Body of pancreas (tissue), 4 donors: ENCODE measurements around the gene SH3TC1. TPM values are rescaled to one million over a fixed set of nuclear protein-coding genes. Genes with fewer than 3 reads are reported as not detected.
A peak's percentile ranks its signal among the peaks of the same experiment; 100 is the strongest.

ENCODE experiments used
- ATAC-seq: fragments of 150-250 bp; one replicate; pipeline ENCODE4 v1.9.1; 2016
- DNase-seq, 4 donors: peaks; one replicate each; pipeline ENCODE4 v3.0.0-alpha.2; 2019
- H3K27ac ChIP-seq, 4 donors: fragments of 200-600 bp; sonication (generic); 1 replicate in 3 of 4; 2 replicates in 1 of 4; pipeline versions ENCODE4 v1.5.1 to v1.6.1; 2016 to 2019; ENCODE audit warnings: mild to moderate bottlenecking in 1 of 4, mixed read lengths in 1 of 4, moderate library complexity in 1 of 4
- H3K27me3 ChIP-seq, 2 donors: fragments of 200-600 bp; sonication (generic); one replicate each; pipeline ENCODE4 v1.6.0; 2016; ENCODE audit warnings: mild to moderate bottlenecking in 1 of 2
- H3K36me3 ChIP-seq, 2 donors: fragments of 200-600 bp; sonication (generic); replicated peaks in 1 of 2; 2 replicates each; pipeline ENCODE4 v1.5.1; 2016; ENCODE audit warnings: low read depth in 2 of 2; ENCODE audit not compliant: insufficient read depth in 1 of 2
- H3K4me1 ChIP-seq: fragments of 200-600 bp; sonication (generic); one replicate; pipeline ENCODE4 v1.6.0; 2016
- H3K4me3 ChIP-seq, 2 donors: fragments of 200-600 bp; sonication (generic); 1 replicate in 1 of 2; 2 replicates in 1 of 2; pipeline ENCODE4 v1.5.1; 2016 to 2019
- H3K9me3 ChIP-seq, 3 donors: fragments of 200-600 bp; sonication (generic); 1 replicate in 2 of 3; 2 replicates in 1 of 3; pipeline ENCODE4 v1.5.1; 2016
- CTCF ChIP-seq, 7 experiments: fragments of 450-650 bp in 4 of 7; fragments of 200-600 bp in 3 of 7; sonication (generic) in 3 of 7; IDR thresholded peaks; one replicate each; pipeline ENCODE4 v1.5.1; 2016 to 2019; ENCODE audit warnings: antibody characterized with exemption in 7 of 7
- POLR2A ChIP-seq, 3 donors: fragments of 450-650 bp; IDR thresholded peaks; one replicate each; pipeline ENCODE4 v1.6.1; 2016; ENCODE audit warnings: antibody characterized with exemption in 3 of 3, mild to moderate bottlenecking in 2 of 3
- WGBS, 2 donors: methylation state at CpG; one replicate each; pipeline ENCODE4 v1.1.5; 2017; 5-methylcytosine and 5-hydroxymethylcytosine counted together
- intact Hi-C: fragments of 100-400 bp; cut with DNase I; formaldehyde crosslinking; loops from one replicate; pipeline ENCODE4 v1.15.1; 2023
- total RNA-seq, 2 donors: library from RNA; depleted of rRNA; stranded (reverse); fragments of >200 nt; gene quantifications; one replicate each; pipeline ENCODE4 v1.1.0, GENCODE V29; 2016

The SH3TC1 gene
- total RNA-seq, 2 donors from 2014 or later = 31.1 to 103 TPM

DNA sequence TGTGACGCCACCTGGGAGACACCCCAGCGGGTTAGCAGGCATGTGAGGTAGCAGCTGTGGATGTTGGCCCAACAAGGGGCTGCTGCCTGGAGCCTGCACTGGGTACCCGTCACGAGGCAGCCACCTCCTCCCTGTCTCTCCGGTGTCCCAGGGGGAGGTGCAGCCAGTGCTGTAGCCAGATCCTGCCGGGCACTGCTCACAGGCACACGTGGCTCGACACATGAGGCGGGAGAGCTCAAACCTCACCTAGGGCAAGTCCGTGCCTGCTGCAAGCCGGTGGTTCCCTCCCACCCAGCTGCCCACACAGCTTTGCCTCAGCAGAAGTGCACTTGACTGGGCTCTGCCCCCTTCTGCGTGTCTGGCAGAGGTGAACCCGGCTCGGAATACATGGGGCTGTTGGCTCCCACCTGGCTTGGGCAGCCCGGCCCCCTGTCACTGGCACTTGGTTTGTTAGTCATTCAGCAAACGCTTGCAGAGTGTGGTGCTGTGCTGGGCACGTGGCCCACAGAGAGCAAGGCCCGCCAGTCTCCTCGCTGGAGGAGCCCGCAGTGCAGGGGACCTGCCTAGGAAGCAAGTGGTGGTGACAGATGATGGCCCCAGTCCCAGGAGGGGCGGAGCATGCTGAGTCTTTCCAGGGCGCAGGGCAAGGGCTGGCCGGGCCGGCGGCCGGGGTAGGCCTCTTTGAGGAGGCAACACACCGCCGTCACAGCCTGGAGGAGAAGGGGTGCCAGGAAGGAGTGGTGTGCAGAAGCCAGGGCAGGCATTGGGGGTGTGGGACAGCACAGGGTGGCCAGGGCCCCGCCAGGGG is 10.1 kb upstream of the SH3TC1 start:
- ATAC-seq = peak; percentile 59
- Histone ChIP-seq H3K9me3 (no peaks in the 10 kb centered on the region), H3K27me3 (no peaks in the 10 kb centered on the region), H3K36me3 (no peaks in the 10 kb centered on the region), H3K27ac (peak overlapping the region in 1 of 4 donors; percentile 16), H3K4me3 (no peak overlapping the region), H3K4me1 (peaks cover 19% of the 10 kb centered on the region)
- TF ChIP-seq CTCF (IDR thresholded peaks at IDR 0.05) = no peak
- TF ChIP-seq POLR2A (IDR thresholded peaks at IDR 0.05) = no peak
- intact Hi-C loops = no loop called here
- WGBS, 2 donors = 50 to 53% methylated on average over 9 to 29 of the region's 29 CpGs
- DNase-seq = peak; percentile 56 to 87 (median 79)

- TF ChIP-seq CTCF (IDR thresholded peaks at IDR 0.05) (no peak), POLR2A (IDR thresholded peaks at IDR 0.05) (no peak)
- intact Hi-C loops = no loop called here
- H3K4me1 ChIP-seq = peaks cover 19% of the 10 kb centered on the region
- ATAC-seq (no peak), DNase-seq (no peak)
- H3K27ac ChIP-seq = peak overlapping the region in 1 of 4 donors; percentile 16
- H3K9me3 ChIP-seq = no peaks in the 10 kb centered on the region
- H3K27me3 ChIP-seq = no peaks in the 10 kb centered on the region
- no peak overlapping the region for H3K4me3 ChIP-seq
- no peaks in the 10 kb centered on the region for H3K36me3 ChIP-seq
- 89 to 93% methylated on average over 21 to 26 of the region's 26 CpGs for WGBS, 2 donors
Measured at GRCh38 chr4:8189551-8190466, 9.3 kb upstream of the SH3TC1 start.

DNA sequence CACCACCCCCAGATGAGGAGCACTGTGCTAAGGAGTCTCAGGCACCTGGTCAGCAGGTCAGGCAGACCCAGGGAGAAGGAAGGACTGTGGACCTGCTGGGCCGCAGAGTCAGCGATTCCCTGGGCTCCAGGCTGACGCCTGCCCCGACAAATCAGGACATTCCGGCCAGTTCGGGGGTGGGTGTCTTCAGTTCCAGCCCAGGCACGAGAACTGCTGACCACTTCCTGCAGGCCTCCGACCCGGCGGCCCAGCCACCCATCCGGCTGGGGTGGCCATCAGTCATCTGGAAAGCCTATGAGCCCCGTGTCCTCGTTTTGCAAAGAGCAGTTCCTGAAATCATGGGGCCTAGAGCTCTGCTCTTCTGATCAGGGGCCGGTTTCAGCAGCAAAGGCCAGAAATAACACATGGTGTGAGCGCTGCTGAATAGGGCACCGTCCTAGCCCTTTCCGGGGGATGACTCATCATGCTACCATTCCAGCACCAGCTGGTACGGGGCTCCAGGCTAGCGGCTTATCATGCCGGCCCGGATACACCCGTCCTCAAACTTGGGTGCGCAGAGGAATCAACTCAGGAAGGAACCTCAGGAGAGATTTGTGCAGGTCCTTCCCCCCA is 7.8 kb upstream of the SH3TC1 start:
- H3K27ac ChIP-seq = peak overlapping the region; percentile 6 to 76 (median 28)
- H3K27me3 ChIP-seq = no peaks in the 10 kb centered on the region
- peak in 1 of 3 donors; percentile 41 for TF ChIP-seq POLR2A (IDR thresholded peaks at IDR 0.05)
- no peak for TF ChIP-seq CTCF (IDR thresholded peaks at IDR 0.05)
- H3K9me3 ChIP-seq = no peaks in the 10 kb centered on the region
- peaks cover 25% of the 10 kb centered on the region for H3K4me1 ChIP-seq
- DNase-seq (peak in 3 of 4 donors; percentile 48 to 79 (median 77)), ATAC-seq (peak; percentile 34)
- H3K4me3 ChIP-seq = no peak overlapping the region
- intact Hi-C loops = no loop called here
- H3K36me3 ChIP-seq = no peaks in the 10 kb centered on the region
- 66 to 86% methylated on average over 8 to 23 of the region's 23 CpGs for WGBS, 2 donors

GRCh38 chr4:8192748-8193738 is 6.0 kb upstream of the SH3TC1 start:
- H3K9me3 ChIP-seq = no peaks in the 10 kb centered on the region
- no peaks in the 10 kb centered on the region for H3K36me3 ChIP-seq
- H3K4me3 ChIP-seq = no peak overlapping the region
- intact Hi-C loops = no loop called here
- DNase-seq (peak; percentile 77 to 85 (median 84)), ATAC-seq (peak; percentile 69)
- WGBS, 2 donors = 32% methylated on average over 16 to 18 of the region's 18 CpGs
- H3K27me3 ChIP-seq = no peaks in the 10 kb centered on the region
- H3K4me1 ChIP-seq = peaks cover 34% of the 10 kb centered on the region
- peak; percentile 8 to 74 (median 54) for TF ChIP-seq CTCF (IDR thresholded peaks at IDR 0.05)
- TF ChIP-seq POLR2A (IDR thresholded peaks at IDR 0.05) = no peak
- peak overlapping the region; percentile 13 to 76 (median 32) for H3K27ac ChIP-seq
